ENCODE data around the gene BPIFB1. TPM values are rescaled to one million over a fixed set of nuclear protein-coding genes. Genes with fewer than 3 reads are reported as not detected.

BPIFB1 gene
- total and polyA plus RNA-seq, 10 of the 15 experiments (the other 5 are each of a cell fraction or from before 2014, with no cell fraction given): 0.13 TPM; not detected in 9

- no peak for ATAC-seq
- DNase-seq (ENCODE audit: low read depth, low spot score): no peak
- H4K20me1 ChIP-seq (ENCODE audit: control insufficient read depth, insufficient read depth): no peaks in the 10 kb centered on the region
- H3K36me3 ChIP-seq (ENCODE audit: control insufficient read depth in 2 of 2, insufficient read depth in 2 of 2, low read length in 1 of 2): no peaks in the 10 kb centered on the region
- ChIA-PET SMC1A (ENCODE audit: uncharacterized antibody, unreplicated experiment) (no interaction called here), CTCF (no interaction called here), POLR2A (no interaction called here), RAD21 (ENCODE audit: unreplicated experiment) (no interaction called here)
- no TSS peak for BruUV-seq (replicated peaks)
- FAIRE-seq: no peak
- no peak for TF ChIP-seq MAX (IDR thresholded peaks at IDR 0.05; ENCODE audit: low read depth, low read length)
- TF ChIP-seq SMC3 (IDR thresholded peaks at IDR 0.05; ENCODE audit: borderline replicate concordance, low read length): no peak
- no peak for TF ChIP-seq BCL11A (IDR thresholded peaks at IDR 0.05; ENCODE audit: low read depth, low read length)
- no peak for TF ChIP-seq POLR2A (IDR thresholded peaks at IDR 0.05; ENCODE audit: low read depth, low read length)
- TF ChIP-seq GATAD2B (conservative IDR thresholded peaks at IDR 0.05; ENCODE audit: low read depth): no peak
- no peak for TF ChIP-seq TCF3 (IDR thresholded peaks at IDR 0.05; ENCODE audit: borderline replicate concordance, insufficient read depth, low read depth, low read length)
- no peak for TF ChIP-seq NBN (IDR thresholded peaks at IDR 0.05)
- TF ChIP-seq CBFB (IDR thresholded peaks at IDR 0.05; ENCODE audit: low read depth): no peak
- TF ChIP-seq ZBTB33 (IDR thresholded peaks at IDR 0.05): no peak
- H2AFZ ChIP-seq (ENCODE audit: control insufficient read depth, low read depth, low read length): no peak overlapping the region
- H3K9me3 ChIP-seq (replicated peaks; ENCODE audit: control insufficient read depth, insufficient read depth, low read length): no peaks in the 10 kb centered on the region
- H3K4me1 ChIP-seq (ENCODE audit: control insufficient read depth, insufficient read depth, low read length): no peaks in the 10 kb centered on the region
- in situ Hi-C loops (cut with MboI): no loop called here
- H3K27me3 ChIP-seq (replicated peaks in 1 of 2; ENCODE audit: control insufficient read depth in 2 of 2, insufficient read depth in 2 of 2, low read length in 1 of 2): peaks cover 7% of the 10 kb centered on the region in 2 experiments; a peak in 3 of 4 replicates
- H3K9ac ChIP-seq (ENCODE audit: control insufficient read depth, insufficient read depth, low read length): no peak overlapping the region
- H3K4me2 ChIP-seq (ENCODE audit: control insufficient read depth, insufficient read depth): no peak overlapping the region
- 38% methylated on average over 9 of the region's 9 CpGs for WGBS (ENCODE audit: insufficient coverage, insufficient replicate concordance, low lambda C conversion rate, missing lambda C conversion rate)
- H3K27ac ChIP-seq (ENCODE audit: control insufficient read depth, insufficient read depth): no peak overlapping the region
- no peaks in the 10 kb centered on the region for H3K79me2 ChIP-seq (ENCODE audit: control insufficient read depth, insufficient read depth, low read length)
- intact Hi-C loops (cut with micrococcal nuclease; ENCODE audit: unreplicated experiment): no loop called here
- H3K4me3 ChIP-seq: no peak overlapping the region
These were observed 2.9 kb upstream of the BPIFB1 start for GRCh38 chr20:33280000-33280680.
